ENCODE data around the gene CMTM7. TPM values are rescaled to one million over a fixed set of nuclear protein-coding genes. Genes with fewer than 3 reads are reported as not detected.

The CMTM7 gene
- total and polyA plus RNA-seq, 9 of the 15 experiments (the other 6 are each of a cell fraction or from before 2014, with no cell fraction given) = 0.03 to 1.6 (median 0.42) TPM; not detected in 4

GRCh38 chr3:32502946-32503286 lies 111.3 kb downstream of the CMTM7 start (continued):
- TF ChIP-seq, protein P1, sequence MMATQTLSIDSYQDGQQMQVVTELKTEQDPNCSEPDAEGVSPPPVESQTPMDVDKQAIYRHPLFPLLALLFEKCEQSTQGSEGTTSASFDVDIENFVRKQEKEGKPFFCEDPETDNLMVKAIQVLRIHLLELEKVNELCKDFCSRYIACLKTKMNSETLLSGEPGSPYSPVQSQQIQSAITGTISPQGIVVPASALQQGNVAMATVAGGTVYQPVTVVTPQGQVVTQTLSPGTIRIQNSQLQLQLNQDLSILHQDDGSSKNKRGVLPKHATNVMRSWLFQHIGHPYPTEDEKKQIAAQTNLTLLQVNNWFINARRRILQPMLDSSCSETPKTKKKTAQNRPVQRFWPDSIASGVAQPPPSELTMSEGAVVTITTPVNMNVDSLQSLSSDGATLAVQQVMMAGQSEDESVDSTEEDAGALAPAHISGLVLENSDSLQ (IDR thresholded peaks at IDR 0.05) = no peak
- TF ChIP-seq NFIC (IDR thresholded peaks at IDR 0.05) (peak; percentile 95), ETV6 (IDR thresholded peaks at IDR 0.05; ENCODE audit: borderline replicate concordance in 1 of 2, low read depth in 2 of 2, low read length in 1 of 2) (no peak), ETV6 (CRISPR knock-in tag; IDR thresholded peaks at IDR 0.05; ENCODE audit: borderline replicate concordance) (no peak), MAFG (tag; conservative IDR thresholded peaks at IDR 0.05) (0 out of 2 replicates have a peak, but pooled peaks have one; percentile 18), ILF3 (IDR thresholded peaks at IDR 0.05; ENCODE audit: borderline replicate concordance) (no peak), DMBX1 (CRISPR knock-in tag; IDR thresholded peaks at IDR 0.05; ENCODE audit: borderline replicate concordance) (no peak), SETDB1 (IDR thresholded peaks at IDR 0.05; ENCODE audit: low read length) (no peak), FOXJ2 (tag; IDR thresholded peaks at IDR 0.05) (peak; percentile 88), FOXM1 (IDR thresholded peaks at IDR 0.05; ENCODE audit: low read depth) (no peak), FOXM1 (CRISPR knock-in tag; IDR thresholded peaks at IDR 0.05; ENCODE audit: low read depth) (no peak), KDM1A (IDR thresholded peaks at IDR 0.05) (peak; percentile 35 to 36; a peak in 2 of 4 replicates), BCL6 (CRISPR knock-in tag; IDR thresholded peaks at IDR 0.05) (no peak), CBFA2T3 (IDR thresholded peaks at IDR 0.05) (no peak), SMARCC2 (IDR thresholded peaks at IDR 0.05; ENCODE audit: low read depth) (no peak), ZNF133 (CRISPR knock-in tag; IDR thresholded peaks at IDR 0.05) (no peak), BRD4 (IDR thresholded peaks at IDR 0.05) (no peak), HMG20A (CRISPR knock-in tag; conservative IDR thresholded peaks at IDR 0.05) (0 out of 2 replicates have a peak, but pooled peaks have one; percentile 60), ZNF76 (CRISPR knock-in tag; IDR thresholded peaks at IDR 0.05; ENCODE audit: borderline replicate concordance) (no peak), ZNF253 (CRISPR knock-in tag; conservative IDR thresholded peaks at IDR 0.05) (no peak)
- TF ChIP-seq, protein P2, sequence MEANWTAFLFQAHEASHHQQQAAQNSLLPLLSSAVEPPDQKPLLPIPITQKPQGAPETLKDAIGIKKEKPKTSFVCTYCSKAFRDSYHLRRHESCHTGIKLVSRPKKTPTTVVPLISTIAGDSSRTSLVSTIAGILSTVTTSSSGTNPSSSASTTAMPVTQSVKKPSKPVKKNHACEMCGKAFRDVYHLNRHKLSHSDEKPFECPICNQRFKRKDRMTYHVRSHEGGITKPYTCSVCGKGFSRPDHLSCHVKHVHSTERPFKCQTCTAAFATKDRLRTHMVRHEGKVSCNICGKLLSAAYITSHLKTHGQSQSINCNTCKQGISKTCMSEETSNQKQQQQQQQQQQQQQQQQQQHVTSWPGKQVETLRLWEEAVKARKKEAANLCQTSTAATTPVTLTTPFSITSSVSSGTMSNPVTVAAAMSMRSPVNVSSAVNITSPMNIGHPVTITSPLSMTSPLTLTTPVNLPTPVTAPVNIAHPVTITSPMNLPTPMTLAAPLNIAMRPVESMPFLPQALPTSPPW (CRISPR knock-in tag; IDR thresholded peaks at IDR 0.05) = no peak

Other genes starting within 250 kb of the CMTM7 start
- not detected in 2 replicates for gene CMTM8, start 153.2 kb upstream of the CMTM7 start, total RNA-seq (2014; rRNA removed)
- not detected in 2 replicates for gene CMTM8, start 153.2 kb upstream of the CMTM7 start, total RNA-seq (2014; rRNA removed; fragmentation: Illumina TruSeq; extraction: Trizol)
- gene CMTM8, start 153.2 kb upstream of the CMTM7 start, total RNA-seq (2015; rRNA removed; fragmentation: Illumina TruSeq; extraction: Trizol) = not detected in 2 replicates
- gene CMTM8, start 153.2 kb upstream of the CMTM7 start, total RNA-seq (2021) = not detected in 2 replicates
- not detected in 2 replicates for gene CMTM8, start 153.2 kb upstream of the CMTM7 start, polyA plus RNA-seq (2011; rRNA removed)
- gene CMTM8, start 153.2 kb upstream of the CMTM7 start, polyA plus RNA-seq (2014; fragmentation: Illumina TruSeq; extraction: Trizol) = not detected in 2 replicates
- not detected for gene CMTM8, start 153.2 kb upstream of the CMTM7 start, polyA plus RNA-seq (2014; fragmentation: Nextera tagmentation; extraction: Ambion mirVana)
- not detected in 2 replicates for gene CMTM8, start 153.2 kb upstream of the CMTM7 start, polyA plus RNA-seq (2014; rRNA removed)
- gene CMTM6, start 111.0 kb downstream of the CMTM7 start, total RNA-seq (2014; rRNA removed) = 13.1 and 14.9 TPM in 2 replicates
- gene CMTM6, start 111.0 kb downstream of the CMTM7 start, total RNA-seq (2014; rRNA removed; fragmentation: Illumina TruSeq; extraction: Trizol) = 30.2 and 36.6 TPM in 2 replicates
- 35.5 and 39.7 TPM in 2 replicates for gene CMTM6, start 111.0 kb downstream of the CMTM7 start, total RNA-seq (2015; rRNA removed; fragmentation: Illumina TruSeq; extraction: Trizol)
- gene CMTM6, start 111.0 kb downstream of the CMTM7 start, total RNA-seq (2021) = 19.5 TPM in 2 replicates
- 19.0 and 27.8 TPM in 2 replicates for gene CMTM6, start 111.0 kb downstream of the CMTM7 start, polyA plus RNA-seq (2011; rRNA removed)
- 18.9 and 21.3 TPM in 2 replicates for gene CMTM6, start 111.0 kb downstream of the CMTM7 start, polyA plus RNA-seq (2014; fragmentation: Illumina TruSeq; extraction: Trizol)
- gene CMTM6, start 111.0 kb downstream of the CMTM7 start, polyA plus RNA-seq (2014; fragmentation: Nextera tagmentation; extraction: Ambion mirVana) = 1 to 10 TPM; 8.9 to 9.2 TPM
- 19.5 and 21.8 TPM in 2 replicates for gene CMTM6, start 111.0 kb downstream of the CMTM7 start, polyA plus RNA-seq (2014; rRNA removed)
- gene DYNC1LI1, start 179.0 kb downstream of the CMTM7 start, total RNA-seq (2014; rRNA removed) = 61.3 and 61.6 TPM in 2 replicates
- gene DYNC1LI1, start 179.0 kb downstream of the CMTM7 start, total RNA-seq (2014; rRNA removed; fragmentation: Illumina TruSeq; extraction: Trizol) = 78.1 and 101 TPM in 2 replicates
- 66.8 and 70.2 TPM in 2 replicates for gene DYNC1LI1, start 179.0 kb downstream of the CMTM7 start, total RNA-seq (2015; rRNA removed; fragmentation: Illumina TruSeq; extraction: Trizol)
- gene DYNC1LI1, start 179.0 kb downstream of the CMTM7 start, total RNA-seq (2021) = 61.8 and 63.0 TPM in 2 replicates
- 42.5 and 85.4 TPM in 2 replicates for gene DYNC1LI1, start 179.0 kb downstream of the CMTM7 start, polyA plus RNA-seq (2011; rRNA removed)
- 60.7 and 66.9 TPM in 2 replicates for gene DYNC1LI1, start 179.0 kb downstream of the CMTM7 start, polyA plus RNA-seq (2014; fragmentation: Illumina TruSeq; extraction: Trizol)
- gene DYNC1LI1, start 179.0 kb downstream of the CMTM7 start, polyA plus RNA-seq (2014; fragmentation: Nextera tagmentation; extraction: Ambion mirVana) = 10 to 100 TPM; 21.0 to 26.0 TPM
- gene DYNC1LI1, start 179.0 kb downstream of the CMTM7 start, polyA plus RNA-seq (2014; rRNA removed) = 54.8 and 59.5 TPM in 2 replicates

All from K562 (cell line).